HepG2 (cell line): ENCODE measurements around the gene MAN2A2. TPM values are rescaled to one million over a fixed set of nuclear protein-coding genes. Genes with fewer than 3 reads are reported as not detected.
A peak's percentile ranks its signal among the peaks of the same experiment; 100 is the strongest.

Experiments used
- CAMTA2 ChIP-seq: sonication (generic); formaldehyde crosslinking; IDR thresholded peaks from 2 replicates; pipeline ENCODE4 v1.4.0; 2020; ENCODE audit warnings: mild to moderate bottlenecking, missing genetic modification reagents, borderline replicate concordance
- CENPX ChIP-seq: sonication (generic); formaldehyde crosslinking; IDR thresholded peaks from 2 replicates; pipeline ENCODE4 v1.9.0; 2021; ENCODE audit warnings: mild to moderate bottlenecking, missing genetic modification reagents, moderate library complexity
- DMAP1 ChIP-seq: IDR thresholded peaks from 2 replicates; pipeline ENCODE4 v1.6.1; 2016
- HIC2 ChIP-seq: sonication (generic); formaldehyde crosslinking; IDR thresholded peaks from 2 replicates; pipeline ENCODE4 v1.9.0; 2022; ENCODE audit warnings: low read depth, missing genetic modification reagents
- MTA3 ChIP-seq: sonication (generic); formaldehyde crosslinking; IDR thresholded peaks from 2 replicates; pipeline ENCODE4 v1.4.0; 2020; ENCODE audit warnings: missing genetic modification reagents
- NR2F6 ChIP-seq, 2 experiments: IDR thresholded peaks; 2 replicates each; pipeline ENCODE4 v1.6.1; 2016; ENCODE audit warnings: antibody characterized with exemption in 1 of 2, mild to moderate bottlenecking in 1 of 2
- RAD21 ChIP-seq: fragments of 450-650 bp; formaldehyde crosslinking; IDR thresholded peaks from 2 replicates; pipeline ENCODE4 v1.5.0; 2020; ENCODE audit warnings: mild to moderate bottlenecking
- TEAD3 ChIP-seq: optimal IDR thresholded peaks from 2 replicates; pipeline ENCODE3; 2016; ENCODE audit warnings: borderline replicate concordance
- ZBED4 ChIP-seq: sonication (generic); formaldehyde crosslinking; IDR thresholded peaks from 2 replicates; pipeline ENCODE4 v1.4.0; 2020; ENCODE audit warnings: missing genetic modification reagents, borderline replicate concordance
- ZBTB14 ChIP-seq: sonication (generic); formaldehyde crosslinking; IDR thresholded peaks from 2 replicates; pipeline ENCODE4 v1.4.0; 2020; ENCODE audit warnings: missing genetic modification reagents
- ZFP91 ChIP-seq: sonication (generic); formaldehyde crosslinking; IDR thresholded peaks from 2 replicates; pipeline ENCODE4 v1.9.0; 2022; ENCODE audit warnings: missing genetic modification reagents, mild to moderate bottlenecking, borderline replicate concordance
- ZNF619 ChIP-seq: sonication (generic); formaldehyde crosslinking; IDR thresholded peaks from 2 replicates; pipeline ENCODE4 v1.4.0; 2020; ENCODE audit warnings: mild to moderate bottlenecking, missing genetic modification reagents
- ZNF639 ChIP-seq: conservative IDR thresholded peaks from 2 replicates; pipeline ENCODE4 v1.6.1; 2018; ENCODE audit warnings: missing genetic modification reagents
- ZNF7 ChIP-seq: IDR thresholded peaks from 2 replicates; pipeline ENCODE4 v1.6.1; 2016; ENCODE audit warnings: missing biosample characterization, missing genetic modification reagents
- ZNF704 ChIP-seq: sonication (generic); formaldehyde crosslinking; IDR thresholded peaks from 2 replicates; pipeline ENCODE4 v1.8.1; 2023; ENCODE audit warnings: mild to moderate bottlenecking, inconsistent platforms, moderate library complexity, missing genetic modification reagents, borderline replicate concordance
- ZNF816 ChIP-seq: sonication (generic); formaldehyde crosslinking; IDR thresholded peaks from 2 replicates; pipeline ENCODE4 v1.8.0; 2022; ENCODE audit warnings: missing genetic modification reagents, mild to moderate bottlenecking, borderline replicate concordance
- polyA plus RNA-seq, 8 experiments: library from polyadenylated mRNA; depleted of rRNA in 3 of 8; stranded (reverse) in 7 of 8; unstranded in 1 of 8; fragments of >200 nt; fragmentation: Illumina TruSeq in 4 of 8; extraction: Trizol in 4 of 8; gene quantifications; 2 replicates each; pipeline versions ENCODE4 v1.2.1 to v1.2.3, GENCODE V29; 2011 to 2016; ENCODE audit warnings: low read depth in 4 of 8, missing spikeins in 1 of 8, mixed read lengths in 1 of 8; ENCODE audit not compliant: insufficient read depth in 1 of 8
- total RNA-seq, 5 experiments: library from RNA; depleted of rRNA; stranded (reverse); fragments of >200 nt; fragmentation: Illumina TruSeq; extraction: Trizol; gene quantifications; 2 replicates each; pipeline ENCODE4 v1.2.3, GENCODE V29; 2016; ENCODE audit warnings: low read depth in 1 of 5

Gene MAN2A2
- total and polyA plus RNA-seq, 2 of the 13 experiments (the other 11 are each of a cell fraction or from before 2014, with no cell fraction given): 17.5 to 51.5 TPM

- TF ChIP-seq ZBED4 (peak; percentile 93), ZNF639 (CRISPR knock-in tag) (peak; percentile 41; the same call in 1 of the 2 replicates), ZNF704 (no peak), ZNF816 (CRISPR knock-in tag) (no peak), TEAD3 (CRISPR knock-in tag) (peak; percentile 84), ZNF7 (0 out of 2 replicates have a peak, but pooled peaks have one; percentile 22), CENPX (CRISPR knock-in tag) (no peak), NR2F6 (IDR thresholded peaks at IDR 0.05) (no peak), NR2F6 (CRISPR knock-in tag; IDR thresholded peaks at IDR 0.05) (peak; percentile 34; the same call in 1 of the 2 replicates), CAMTA2 (CRISPR knock-in tag) (no peak), MTA3 (CRISPR knock-in tag) (no peak), DMAP1 (CRISPR knock-in tag) (peak; percentile 49; the same call in 1 of the 2 replicates), RAD21 (CRISPR knock-in tag) (peak; percentile 52; the same call in 1 of the 2 replicates), ZBTB14 (peak; percentile 28; the same call in 1 of the 2 replicates), ZFP91 (peak; percentile 39), ZNF619 (CRISPR knock-in tag) (no peak), HIC2 (peak; percentile 32; the same call in 1 of the 2 replicates)
Observed at GRCh38 chr15:90902040-90902839, 862 bp upstream of the MAN2A2 start (continued).
